Right cardiac atrium (tissue), 5 donors: ENCODE measurements around the gene NMT1. TPM values are rescaled to one million over a fixed set of nuclear protein-coding genes. Genes with fewer than 3 reads are reported as not detected.

Experiments used
- ATAC-seq, 2 donors: fragments of 200-7000 bp; cut with Tn5 transposase; one replicate each; pipeline versions ENCODE4 v1.8.0 to v1.9.1; 2020; ENCODE audit warnings: moderate library complexity in 2 of 2, mild to moderate bottlenecking in 1 of 2
- DNase-seq, 3 donors: peaks; one replicate each; pipeline ENCODE4 v3.0.0-alpha.2; 2020
- H3K27ac ChIP-seq: one replicate; pipeline ENCODE4 v1.5.1; 2013; ENCODE audit warnings: mild to moderate bottlenecking, low read length, control low read depth, moderate library complexity
- H3K27me3 ChIP-seq: one replicate; pipeline ENCODE4 v1.6.1; 2013; ENCODE audit not compliant: control insufficient read depth, insufficient read depth
- H3K4me1 ChIP-seq: one replicate; pipeline ENCODE4 v1.6.1; 2013; ENCODE audit warnings: low read length; ENCODE audit not compliant: control insufficient read depth, insufficient read depth
- H3K4me3 ChIP-seq: one replicate; pipeline ENCODE4 v1.5.1; 2013; ENCODE audit warnings: low read length, control low read depth
- H3K9me3 ChIP-seq: one replicate; pipeline ENCODE4 v1.6.1; 2013; ENCODE audit warnings: low read length; ENCODE audit not compliant: control insufficient read depth
- WGBS: extraction: QIAGEN DNeasy Blood & Tissue Kit; methylation state at CpG from one replicate; pipeline ENCODE4 v1.1.7; 2013; 5-methylcytosine and 5-hydroxymethylcytosine counted together
- intact Hi-C, 4 donors: fragments of 100-400 bp; cut with DNase I; formaldehyde crosslinking; loops; one replicate each; pipeline versions ENCODE4 v1.11.0 to v1.14.0; 2022 to 2023
- polyA plus RNA-seq: library from polyadenylated mRNA; stranded (reverse); fragments of 200-250 nt; gene quantifications from one replicate; pipeline ENCODE4 v1.2.3, GENCODE V29; 2013
- total RNA-seq, 4 donors: library from RNA; stranded (reverse); fragmentation: NEBNext Ultra II Directional; extraction: Animal tissue kit (Norgen Biotek cat#: 25700); gene quantifications; one replicate each; pipeline ENCODE4 v1.2.1, GENCODE V29; 2021
- donor health status: healthy with polysubstance abuse.
- donor health status: DM: no; HTN: yes; CAD: no.
- donor health status: DM: no; HTN: no; CAD: no.
- donor health status: DM: no; HTN: yes; CAD: no; lungs with severe emphysema.
- donor health status: DM: yes; HTN: yes; CAD: no.

Gene NMT1
- total and polyA plus RNA-seq, 5 donors = 33.4 to 105 (median 66.5) TPM

DNA sequence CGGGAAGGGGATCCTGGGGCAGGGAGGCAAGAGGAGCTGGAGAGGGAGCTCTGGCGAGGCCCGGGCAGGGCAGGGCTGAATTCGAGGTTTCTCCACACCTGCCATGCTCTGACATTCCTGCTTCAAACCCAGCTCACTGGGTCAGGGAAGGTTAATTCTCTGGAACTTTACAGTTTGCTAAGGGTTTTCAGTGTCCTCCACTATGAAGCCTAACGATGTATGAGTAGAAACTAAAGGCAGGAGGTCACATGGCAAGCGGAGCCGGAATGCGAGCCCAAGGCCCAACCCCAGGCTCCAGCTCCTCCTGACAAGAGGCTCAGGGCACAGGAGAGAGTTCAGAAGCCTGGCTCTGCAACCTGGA is 38.8 kb upstream of the NMT1 start:
- Histone ChIP-seq H3K4me1 (peaks cover 17% of the 10 kb centered on the region), H3K9me3 (no peaks in the 10 kb centered on the region), H3K27ac (no peak overlapping the region), H3K4me3 (no peak overlapping the region), H3K27me3 (no peaks in the 10 kb centered on the region)
- no peak for ATAC-seq
- WGBS = 65% methylated on average over 8 of the region's 8 CpGs
- intact Hi-C loops = loop anchor here in 3 of 4 donors (5.0 to 10.0 kb wide), 2 partner anchors 100 to 247 kb away; no protein-coding TSS in a partner anchor
- no peak for DNase-seq

- WGBS = 82% methylated on average over 13 of the region's 13 CpGs
- Histone ChIP-seq H3K27ac (no peak overlapping the region), H3K4me1 (peaks cover 17% of the 10 kb centered on the region), H3K9me3 (no peaks in the 10 kb centered on the region), H3K4me3 (no peak overlapping the region), H3K27me3 (no peaks in the 10 kb centered on the region)
- no peak for DNase-seq
- intact Hi-C loops = loop anchor here in 3 of 4 donors (5.0 to 10.0 kb wide), 2 partner anchors 100 to 248 kb away; no protein-coding TSS in a partner anchor
- no peak for ATAC-seq
Measured at GRCh38 chr17:45022655-45023339, 38.3 kb upstream of the NMT1 start.

- intact Hi-C loops = loop anchor here in 2 of 4 donors (10.0 kb wide), 1 partner anchor 254 kb away; no protein-coding TSS in a partner anchor
- Histone ChIP-seq H3K27ac (no peak overlapping the region), H3K4me1 (no peaks in the 10 kb centered on the region), H3K9me3 (no peaks in the 10 kb centered on the region), H3K27me3 (no peaks in the 10 kb centered on the region), H3K4me3 (no peak overlapping the region)
- no peak for DNase-seq
- 90% methylated on average over 7 of the region's 7 CpGs for WGBS
- no peak for ATAC-seq
Measured at GRCh38 chr17:45029096-45029495, 32.0 kb upstream of the NMT1 start.

DNA sequence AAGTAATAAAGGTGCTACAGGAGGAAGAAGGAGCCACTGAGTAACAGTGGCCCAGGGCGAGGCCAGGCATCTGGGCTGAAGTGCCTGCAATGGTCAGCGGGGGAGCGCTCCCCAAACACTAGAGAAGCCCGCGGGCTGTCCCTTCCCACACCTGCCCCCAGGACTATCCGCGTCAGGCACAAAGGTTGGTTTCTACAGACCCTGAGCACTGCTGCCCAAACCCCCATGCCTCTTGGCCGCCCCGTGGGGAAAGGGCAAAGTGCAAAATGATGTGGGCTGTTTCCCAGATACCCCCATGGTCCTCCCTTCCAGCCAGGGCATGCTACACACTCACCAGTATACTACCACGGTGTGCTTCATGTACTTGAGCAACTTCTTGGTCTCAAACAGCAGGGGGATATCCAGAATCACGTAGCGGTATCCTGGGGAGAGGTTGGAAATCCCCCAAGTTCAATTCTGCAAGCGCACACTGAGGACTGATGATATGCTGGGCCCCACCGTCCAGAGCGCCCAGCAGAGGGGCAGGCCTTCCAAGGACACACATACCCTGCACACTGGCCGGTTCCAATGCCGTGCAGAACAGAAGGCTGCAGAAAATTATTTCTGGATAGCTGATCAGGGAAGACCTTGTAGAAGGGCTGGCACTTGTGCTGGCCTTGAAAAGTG is 31.2 kb upstream of the NMT1 start:
- intact Hi-C loops = loop anchor here in 3 of 4 donors (10.0 kb wide), 2 partner anchors 255 to 265 kb away; no protein-coding TSS in a partner anchor
- no peak for ATAC-seq
- Histone ChIP-seq H3K4me1 (no peaks in the 10 kb centered on the region), H3K27me3 (no peaks in the 10 kb centered on the region), H3K9me3 (no peaks in the 10 kb centered on the region), H3K27ac (no peak overlapping the region), H3K4me3 (no peak overlapping the region)
- DNase-seq = no peak
- WGBS = 89% methylated on average over 17 of the region's 17 CpGs

DNA sequence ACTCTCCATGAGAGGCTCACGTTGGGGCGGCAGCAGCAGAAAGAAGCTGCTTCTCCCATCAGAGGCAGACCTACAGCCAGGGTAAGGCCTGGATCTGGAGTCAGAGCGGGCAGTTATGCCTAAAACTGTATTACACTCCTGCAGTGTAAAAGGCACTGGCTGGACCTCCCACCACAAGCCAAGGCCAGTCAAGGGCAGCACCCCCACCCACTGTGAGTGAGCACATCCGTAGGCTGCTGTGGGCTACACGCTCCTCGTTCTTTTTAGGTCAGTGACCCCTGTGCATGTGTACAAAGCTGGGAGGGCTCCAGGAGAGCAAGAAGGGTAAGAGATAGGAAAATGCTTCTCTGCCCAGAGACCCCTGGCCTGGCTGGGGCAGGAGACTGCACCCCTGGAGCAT is 30.4 kb upstream of the NMT1 start:
- 86% methylated on average over 6 of the region's 6 CpGs for WGBS
- no peak for DNase-seq

DNA sequence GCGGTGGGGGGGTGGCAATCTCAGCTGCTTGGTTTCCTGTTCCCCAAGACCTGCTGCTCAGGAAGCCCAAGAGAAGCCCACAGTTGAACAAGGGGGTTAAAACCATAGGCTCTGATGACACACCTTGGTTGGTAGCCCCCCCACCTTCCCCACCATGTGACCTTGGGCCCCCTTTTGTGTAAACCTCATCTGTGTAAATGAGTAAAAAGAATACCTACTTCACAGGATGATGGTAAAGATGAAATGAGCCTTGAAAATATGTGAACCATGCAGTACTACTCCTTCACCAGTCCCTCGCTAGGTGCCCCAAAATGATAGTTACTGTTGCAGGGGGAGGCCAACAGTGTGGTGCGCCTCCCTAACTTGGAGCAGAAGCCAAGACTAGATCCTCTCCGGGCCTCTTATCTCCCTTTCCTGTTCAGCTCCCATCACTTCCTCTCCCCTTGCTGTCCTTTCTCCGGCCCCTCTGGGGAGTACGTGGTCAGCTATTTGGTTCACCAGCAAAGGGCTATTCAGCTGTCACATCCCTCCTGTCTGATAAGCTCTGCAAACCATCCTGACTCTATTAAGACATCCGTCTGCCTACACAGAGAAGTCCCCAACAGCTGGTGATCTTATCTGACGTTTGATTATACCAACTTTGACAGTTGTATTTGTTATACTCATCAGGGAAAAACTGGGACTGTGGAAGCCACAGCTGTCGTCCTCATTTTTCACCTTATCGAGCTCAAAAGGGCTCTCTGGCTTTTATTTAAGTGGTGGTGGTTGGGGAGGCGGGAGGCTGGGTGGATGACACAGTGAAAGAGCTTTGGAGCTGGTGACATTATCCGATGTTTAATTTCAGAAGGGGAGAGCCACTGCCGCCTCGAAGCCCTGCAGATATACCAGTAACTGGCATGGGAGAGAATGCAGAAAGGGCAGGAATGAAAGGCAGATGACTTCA is 29.6 kb upstream of the NMT1 start:
- H3K4me3 ChIP-seq = no peak overlapping the region
- ATAC-seq (peak in 1 of 2 donors; percentile 23), DNase-seq (no peak)
- WGBS = 44% methylated on average over 14 of the region's 14 CpGs
- H3K27ac ChIP-seq = no peak overlapping the region
- intact Hi-C loops = loop anchor here in 1 of 4 donors (10.0 kb wide), 1 partner anchor 267 kb away; no protein-coding TSS in a partner anchor
- no peaks in the 10 kb centered on the region for H3K4me1 ChIP-seq
- H3K9me3 ChIP-seq = no peaks in the 10 kb centered on the region
- H3K27me3 ChIP-seq = no peaks in the 10 kb centered on the region

More for the DNA sequence above, 30.4 kb upstream of the NMT1 start:
- Histone ChIP-seq H3K4me1 (no peaks in the 10 kb centered on the region), H3K27me3 (no peaks in the 10 kb centered on the region), H3K27ac (no peak overlapping the region), H3K9me3 (no peaks in the 10 kb centered on the region), H3K4me3 (no peak overlapping the region)
- intact Hi-C loops = loop anchor here in 1 of 4 donors (10.0 kb wide), 1 partner anchor 266 kb away; no protein-coding TSS in a partner anchor
- no peak for ATAC-seq

DNA sequence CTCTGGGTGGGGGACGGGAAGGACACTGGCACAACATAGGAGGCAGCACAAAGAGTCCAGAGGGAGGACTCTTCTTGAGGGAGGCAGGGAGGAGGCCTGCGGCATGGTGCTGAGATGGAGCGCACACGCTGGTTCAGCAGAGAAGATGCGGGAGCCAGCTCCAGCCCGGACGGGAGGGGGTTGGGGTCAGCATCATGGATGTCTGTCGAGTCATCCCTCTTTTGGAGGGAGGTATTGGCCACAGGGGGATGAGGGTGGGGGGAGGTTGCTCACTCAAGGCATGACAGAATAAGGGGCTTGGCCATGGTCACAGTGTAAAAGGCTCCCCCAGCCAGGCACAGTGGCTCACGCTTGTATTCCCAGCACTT is 29.0 kb upstream of the NMT1 start:
- WGBS = 75% methylated on average over 9 of the region's 9 CpGs
- no peaks in the 10 kb centered on the region for H3K4me1 ChIP-seq
- DNase-seq = no peak
- no peak overlapping the region for H3K27ac ChIP-seq
- H3K9me3 ChIP-seq = no peaks in the 10 kb centered on the region
- intact Hi-C loops = loop anchor here in 1 of 4 donors (10.0 kb wide), 1 partner anchor 267 kb away; no protein-coding TSS in a partner anchor
- H3K4me3 ChIP-seq = no peak overlapping the region
- no peaks in the 10 kb centered on the region for H3K27me3 ChIP-seq
- ATAC-seq = no peak

DNA sequence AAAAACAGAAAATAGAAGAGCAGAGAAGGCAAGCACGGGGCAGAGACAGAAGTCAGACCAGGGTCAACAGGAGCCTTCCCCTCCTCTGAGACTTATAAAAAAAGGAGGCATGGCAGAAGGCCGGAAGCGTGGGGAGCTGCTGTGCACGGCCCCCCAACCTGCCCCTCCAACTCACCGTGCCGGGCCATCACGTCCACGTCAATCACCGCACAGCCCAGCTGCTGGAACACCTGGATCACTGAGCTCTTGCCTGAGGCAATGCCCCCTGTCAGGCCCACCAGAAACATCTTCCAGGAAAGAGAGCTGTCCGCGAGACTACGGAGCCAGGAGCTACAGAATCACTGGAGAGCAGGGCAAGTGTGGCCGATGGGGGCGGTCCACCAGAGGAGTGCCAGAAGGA is 26.5 kb upstream of the NMT1 start:
- ATAC-seq = no peak
- H3K4me3 ChIP-seq = no peak overlapping the region
- DNase-seq = no peak
- no peaks in the 10 kb centered on the region for H3K27me3 ChIP-seq
- H3K4me1 ChIP-seq = peaks cover 7% of the 10 kb centered on the region
- WGBS = 94% methylated on average over 14 of the region's 14 CpGs
- no peak overlapping the region for H3K27ac ChIP-seq
- intact Hi-C loops = loop anchor here in 1 of 4 donors (10.0 kb wide), 1 partner anchor 270 kb away; no protein-coding TSS in a partner anchor
- H3K9me3 ChIP-seq = no peaks in the 10 kb centered on the region

DNA sequence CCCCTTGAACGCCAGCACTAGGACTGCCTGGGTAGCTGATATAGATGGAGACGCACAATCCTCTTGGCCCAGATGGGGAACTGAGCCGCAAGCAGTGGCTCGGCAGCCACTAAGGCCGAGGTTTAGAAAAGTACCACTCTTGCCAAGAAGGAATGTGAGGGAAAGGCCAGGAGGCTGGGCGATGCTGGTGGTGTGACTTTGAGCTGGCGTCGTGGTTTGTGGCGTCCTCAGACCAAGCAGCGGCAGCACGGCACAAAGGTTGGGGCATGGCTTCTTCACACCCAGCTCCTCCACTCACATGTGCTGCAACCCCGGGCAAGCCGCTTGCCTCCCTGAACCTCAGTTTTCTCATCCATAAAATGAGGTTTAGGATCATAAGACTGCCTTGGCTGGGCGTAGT is 25.3 kb upstream of the NMT1 start:
- no peak for ATAC-seq
- intact Hi-C loops = loop anchor here in 1 of 4 donors (10.0 kb wide), 1 partner anchor 271 kb away; no protein-coding TSS in a partner anchor
- no peak for DNase-seq
- Histone ChIP-seq H3K27ac (no peak overlapping the region), H3K9me3 (no peaks in the 10 kb centered on the region), H3K27me3 (no peaks in the 10 kb centered on the region), H3K4me1 (peaks cover 7% of the 10 kb centered on the region), H3K4me3 (no peak overlapping the region)
- 93% methylated on average over 14 of the region's 14 CpGs for WGBS

DNA sequence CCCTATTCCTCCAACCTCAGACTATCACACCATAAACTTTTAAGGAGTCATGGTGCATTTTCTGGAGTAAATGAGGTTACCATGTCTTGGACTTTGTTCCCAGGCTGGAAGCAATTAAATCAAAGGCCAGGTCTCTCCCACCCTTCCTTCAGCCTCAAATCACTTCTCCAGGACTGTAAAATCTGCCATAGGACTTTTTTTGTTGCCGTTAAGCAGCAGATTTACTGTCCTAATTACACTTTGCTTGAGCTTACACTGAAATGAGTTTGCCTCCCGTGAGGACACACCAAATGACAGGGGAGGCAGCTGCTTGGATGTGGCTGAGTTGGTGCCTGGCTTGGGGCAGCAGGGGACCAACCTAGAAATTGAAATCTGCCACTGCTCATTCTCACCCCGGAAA is 24.4 kb upstream of the NMT1 start:
- ATAC-seq = no peak
- no peaks in the 10 kb centered on the region for H3K9me3 ChIP-seq
- DNase-seq = no peak
- 67% methylated on average over 3 of the region's 3 CpGs for WGBS
- H3K27me3 ChIP-seq = no peaks in the 10 kb centered on the region
- H3K4me3 ChIP-seq = no peak overlapping the region
- intact Hi-C loops = loop anchor here in 1 of 4 donors (10.0 kb wide), 1 partner anchor 272 kb away; no protein-coding TSS in a partner anchor
- H3K27ac ChIP-seq = no peak overlapping the region
- H3K4me1 ChIP-seq = peaks cover 7% of the 10 kb centered on the region
